Pulmonary artery endothelial cell (primary cell): ENCODE measurements around the gene LGALSL. TPM values are rescaled to one million over a fixed set of nuclear protein-coding genes. Genes with fewer than 3 reads are reported as not detected.
"Not testable (repeated sequence)": the region's sequence is repeated elsewhere in the genome, so short reads cannot be mapped to it uniquely, and the experiment has no call there.

Experiments used
- DNase-seq: peaks from one replicate; pipeline ENCODE4 v3.0.0-alpha.2; 2011; ENCODE audit warnings: low read depth, low spot score
- total RNA-seq: library from RNA; depleted of rRNA; stranded (reverse); fragments of >200 nt; gene quantifications from 2 replicates; pipeline ENCODE4 v1.2.3, GENCODE V29; 2014

The LGALSL gene
- total RNA-seq, 1 donor from 2014 or later: 2.7 TPM

- DNase-seq: no peak
These were observed 11.0 kb upstream of the LGALSL start for GRCh38 chr2:64442801-64443429.

- not testable (repeated sequence) for DNase-seq
These were observed 8.0 kb upstream of the LGALSL start for GRCh38 chr2:64445970-64446369.

- no peak for DNase-seq
These were observed 6.5 kb upstream of the LGALSL start for GRCh38 chr2:64447317-64448040.

GRCh38 chr2:64448041-64448426 lies 5.9 kb upstream of the LGALSL start:
- no peak for DNase-seq

GRCh38 chr2:64451051-64451450 lies 2.9 kb upstream of the LGALSL start:
- DNase-seq: no peak

- DNase-seq: no peak
These were observed 697 bp downstream of the LGALSL start for GRCh38 chr2:64454386-64455332.

- DNase-seq: no peak
These were observed 1.6 kb downstream of the LGALSL start for GRCh38 chr2:64455545-64455944.

- no peak for DNase-seq
These were observed 2.3 kb downstream of the LGALSL start for GRCh38 chr2:64456293-64456692.

GRCh38 chr2:64457524-64457923 lies 3.6 kb downstream of the LGALSL start:
- DNase-seq: no peak

- DNase-seq: no peak
These were observed 5.6 kb downstream of the LGALSL start for GRCh38 chr2:64459575-64459974.

GRCh38 chr2:64460330-64460729 lies 6.4 kb downstream of the LGALSL start:
- DNase-seq: no peak

GRCh38 chr2:64461271-64462058 lies 7.5 kb downstream of the LGALSL start:
- no peak for DNase-seq

- no peak for DNase-seq
These were observed 8.2 kb downstream of the LGALSL start for GRCh38 chr2:64462171-64462570.

GRCh38 chr2:64462940-64463700 lies 9.2 kb downstream of the LGALSL start:
- DNase-seq: no peak

GRCh38 chr2:64463781-64464180 lies 9.8 kb downstream of the LGALSL start:
- DNase-seq: no peak

- DNase-seq: no peak
These were observed 12.6 kb downstream of the LGALSL start for GRCh38 chr2:64466478-64467085.

GRCh38 chr2:64467096-64467843 lies 13.3 kb downstream of the LGALSL start:
- DNase-seq: no peak

- no peak for DNase-seq
These were observed 15.3 kb downstream of the LGALSL start for GRCh38 chr2:64469261-64469660.

GRCh38 chr2:64470071-64470470 lies 16.1 kb downstream of the LGALSL start:
- DNase-seq: no peak
